Measurements from ENCODE around the gene MAT1A.
"Not testable (repeated sequence)": the region's sequence is repeated elsewhere in the genome, so short reads cannot be mapped to it uniquely, and the experiment has no call there.

GRCh38 chr10:80249906-80250305, 39.6 kb downstream of the MAT1A start:
- TF ChIP-seq CTCF (conservative IDR thresholded peaks at IDR 0.05); ZFX (IDR thresholded peaks at IDR 0.05): not testable (repeated sequence)

Measured in C4-2B (cell line).